Globus pallidus (tissue), 1 donor: ENCODE data around the gene GOLGA3.
"Not testable (repeated sequence)": the region's sequence is repeated elsewhere in the genome, so short reads cannot be mapped to it uniquely, and the experiment has no call there.

Source experiments
- DNase-seq: peaks from one replicate; pipeline ENCODE4 v3.0.0-alpha.2; 2015; ENCODE audit warnings: low spot score

Gene GOLGA3

GRCh38 chr12:132814232-132814631, 14.4 kb downstream of the GOLGA3 start:
- no peak for DNase-seq

DNA sequence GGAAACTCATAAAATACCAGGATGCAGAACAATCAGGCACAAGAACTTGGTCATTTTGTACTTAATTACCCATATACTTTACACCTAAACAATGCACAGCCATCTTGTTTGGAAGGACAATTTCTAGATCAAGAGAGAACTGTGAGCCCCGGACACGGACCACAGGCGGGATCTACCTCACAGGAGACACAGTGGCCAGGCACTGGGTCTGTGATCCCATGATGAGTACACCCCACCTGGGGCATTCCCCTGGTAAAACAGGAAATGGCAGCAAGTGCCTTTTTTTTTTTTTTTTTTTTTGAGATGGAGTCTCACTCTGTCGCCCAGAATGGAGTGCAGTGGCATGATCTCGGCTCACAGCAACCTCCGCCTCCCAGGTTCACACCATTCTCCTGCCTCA, 15.2 kb downstream of the GOLGA3 start:
- DNase-seq, result no peak

- no peak for DNase-seq
These were observed 15.9 kb downstream of the GOLGA3 start for GRCh38 chr12:132812631-132813305.

GRCh38 chr12:132809391-132809790, 19.3 kb downstream of the GOLGA3 start:
- not testable (repeated sequence) for DNase-seq

DNA sequence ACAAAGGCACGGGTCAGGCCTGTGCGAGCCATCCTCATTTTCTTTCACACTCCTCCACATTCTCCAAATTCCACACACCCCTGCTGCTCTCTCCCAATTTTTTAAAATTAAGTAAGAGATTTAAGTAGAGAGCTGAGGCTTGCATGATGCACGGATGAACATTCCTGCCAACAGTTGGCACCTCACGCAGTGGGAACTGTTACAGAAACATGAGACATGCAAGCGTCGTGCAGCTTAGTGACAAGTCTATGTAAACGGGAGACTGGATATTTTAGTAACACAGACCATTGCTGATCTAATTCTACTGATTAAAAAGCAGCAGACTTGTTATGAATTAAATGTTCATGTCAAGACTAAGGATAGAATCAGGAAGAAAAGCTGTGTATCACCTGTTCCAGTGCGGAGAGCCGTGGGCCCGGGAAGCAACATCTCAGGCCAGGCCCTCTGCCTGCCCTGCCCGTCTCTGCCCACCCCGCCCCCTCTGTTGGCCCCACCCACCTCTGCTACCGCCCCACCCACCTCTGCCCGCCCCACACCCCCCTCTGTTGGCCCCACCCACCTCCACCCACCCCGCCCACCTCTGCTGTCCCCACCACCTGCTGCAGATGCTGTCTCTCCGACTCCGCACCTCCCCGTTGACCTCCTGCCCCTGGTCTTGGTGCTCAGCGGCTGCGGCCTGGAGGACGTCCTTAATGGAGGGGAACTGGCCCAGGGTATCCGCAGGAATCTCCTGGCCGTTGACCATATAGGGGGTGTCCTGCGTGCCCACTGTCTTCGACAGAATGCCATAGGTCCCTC, 21.2 kb downstream of the GOLGA3 start:
- DNase-seq, result no peak

DNA sequence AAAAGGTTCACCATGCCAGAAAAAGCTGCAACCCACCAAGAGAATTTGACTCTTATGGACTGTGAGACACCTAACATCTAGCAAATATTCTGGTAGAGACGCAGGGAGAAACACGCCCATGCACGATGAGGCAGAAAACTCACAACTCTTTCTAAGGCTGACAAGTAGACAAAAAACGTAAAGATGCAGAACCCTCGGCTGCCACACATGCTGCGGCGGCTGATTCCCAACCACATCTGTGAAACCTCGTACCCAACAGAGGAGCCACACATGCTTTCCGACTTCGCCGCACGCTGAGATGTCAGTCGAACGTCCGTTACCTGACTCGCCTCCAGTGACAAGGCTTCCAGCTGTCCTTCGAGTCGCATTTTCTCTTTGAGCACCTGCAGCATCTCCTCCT, 21.8 kb downstream of the GOLGA3 start:
- no peak for DNase-seq

GRCh38 chr12:132804426-132804861, 24.2 kb downstream of the GOLGA3 start:
- no peak for DNase-seq

- no peak for DNase-seq
These were observed 24.8 kb downstream of the GOLGA3 start for GRCh38 chr12:132803888-132804287.

DNA sequence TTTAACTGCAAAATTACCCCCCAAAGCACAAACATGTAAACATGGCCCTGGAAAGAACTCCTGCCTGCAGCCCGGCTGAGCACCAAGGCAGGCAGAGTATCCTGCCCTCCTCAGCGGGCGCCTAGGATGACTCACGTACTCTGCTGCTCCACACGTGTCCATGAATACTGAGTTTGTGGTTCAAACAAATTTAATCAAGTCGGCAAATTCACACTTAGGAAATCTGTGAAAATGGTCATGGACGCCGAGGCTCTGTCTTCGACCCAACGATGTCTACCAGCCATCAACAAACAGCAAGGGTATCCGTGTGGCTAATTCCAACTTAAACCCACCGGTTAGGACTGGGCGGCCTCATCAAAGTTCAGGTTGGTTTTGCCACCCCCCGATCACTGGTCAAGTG, 25.5 kb downstream of the GOLGA3 start:
- no peak for DNase-seq

DNA sequence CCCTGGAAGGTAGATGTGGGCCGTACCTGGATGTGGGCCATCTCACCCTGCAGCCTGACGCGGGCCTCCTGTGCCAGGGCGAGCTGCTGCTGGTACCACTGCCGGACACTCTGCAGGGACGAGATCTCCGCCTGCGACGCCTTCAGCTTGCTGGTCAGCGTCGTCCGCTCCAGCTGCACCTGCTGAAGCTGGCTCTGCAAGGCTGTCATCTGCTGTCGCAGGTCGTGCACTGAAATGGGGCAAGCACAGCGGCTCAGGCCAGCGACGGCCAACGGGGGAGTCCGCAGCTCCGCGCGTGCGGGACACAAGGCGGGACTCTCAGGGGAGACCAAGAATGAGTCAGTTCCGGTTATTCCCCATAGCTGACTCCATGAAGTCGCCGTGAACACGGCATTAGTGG, 26.9 kb downstream of the GOLGA3 start:
- DNase-seq, result no peak

- DNase-seq, result no peak
These were observed 29.8 kb downstream of the GOLGA3 start for GRCh38 chr12:132798836-132799235.

GRCh38 chr12:132797820-132798570, 30.7 kb downstream of the GOLGA3 start:
- DNase-seq, result no peak

GRCh38 chr12:132795847-132796246, 32.8 kb downstream of the GOLGA3 start:
- no peak for DNase-seq

- DNase-seq, result not testable (repeated sequence)
These were observed 36.7 kb downstream of the GOLGA3 start for GRCh38 chr12:132791940-132792339.

DNA sequence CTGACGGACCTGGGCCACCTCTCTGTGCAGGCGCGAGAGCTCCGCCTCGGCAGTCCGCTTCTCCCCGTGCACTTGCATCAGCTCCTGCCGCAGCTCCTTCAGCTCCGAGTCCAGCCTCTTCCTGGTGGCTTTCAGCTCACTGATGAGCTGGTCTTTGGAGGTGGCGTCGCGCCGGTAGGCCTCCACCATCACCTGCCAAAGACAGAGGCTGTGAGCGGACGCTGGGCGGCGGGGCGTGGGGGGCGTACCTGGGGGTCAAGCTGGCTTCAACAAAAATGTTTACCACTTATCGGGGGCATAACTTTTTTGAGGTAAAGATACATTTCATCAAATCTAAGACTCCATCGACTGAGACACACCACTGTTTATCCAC, 39.6 kb downstream of the GOLGA3 start:
- DNase-seq, result no peak

- no peak for DNase-seq
These were observed 40.1 kb downstream of the GOLGA3 start for GRCh38 chr12:132788375-132789098.

DNA sequence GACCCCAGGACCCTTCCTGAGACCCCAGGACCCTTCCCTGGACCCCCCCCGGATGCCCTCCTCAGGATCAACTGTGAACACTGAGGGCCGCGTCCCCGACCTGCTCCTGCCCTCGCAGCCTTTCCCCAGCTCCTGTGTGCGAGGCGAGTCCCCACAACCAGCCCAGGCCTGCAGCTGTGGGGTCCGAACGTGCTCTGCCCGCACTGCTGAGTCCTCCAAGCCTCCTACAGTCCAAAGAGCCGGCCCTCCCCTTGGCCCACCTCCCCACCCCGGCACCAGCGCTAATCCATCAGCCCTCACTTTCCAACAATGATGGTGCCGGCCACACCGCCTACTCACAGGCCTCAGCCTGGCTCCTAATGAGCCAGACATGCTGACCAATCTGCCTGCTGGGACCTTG, 40.8 kb downstream of the GOLGA3 start:
- no peak for DNase-seq

GRCh38 chr12:132786192-132786591, 42.5 kb downstream of the GOLGA3 start:
- no peak for DNase-seq

- no peak for DNase-seq
These were observed 44.1 kb downstream of the GOLGA3 start for GRCh38 chr12:132784580-132784979.

- DNase-seq, result peak; percentile 58
These were observed 44.6 kb downstream of the GOLGA3 start for GRCh38 chr12:132783917-132784531.

GRCh38 chr12:132781938-132782337, 46.7 kb downstream of the GOLGA3 start:
- no peak for DNase-seq
